GM18868 (cell line): ENCODE measurements around the gene NEDD4L.

Source experiments
- ATAC-seq: cut with Tn5 transposase; IDR thresholded peaks from one replicate; pipeline ENCODE4 v1.9.1; 2021; ENCODE audit warnings: mild to moderate bottlenecking, moderate library complexity; ENCODE audit not compliant: unreplicated experiment

Gene NEDD4L

DNA sequence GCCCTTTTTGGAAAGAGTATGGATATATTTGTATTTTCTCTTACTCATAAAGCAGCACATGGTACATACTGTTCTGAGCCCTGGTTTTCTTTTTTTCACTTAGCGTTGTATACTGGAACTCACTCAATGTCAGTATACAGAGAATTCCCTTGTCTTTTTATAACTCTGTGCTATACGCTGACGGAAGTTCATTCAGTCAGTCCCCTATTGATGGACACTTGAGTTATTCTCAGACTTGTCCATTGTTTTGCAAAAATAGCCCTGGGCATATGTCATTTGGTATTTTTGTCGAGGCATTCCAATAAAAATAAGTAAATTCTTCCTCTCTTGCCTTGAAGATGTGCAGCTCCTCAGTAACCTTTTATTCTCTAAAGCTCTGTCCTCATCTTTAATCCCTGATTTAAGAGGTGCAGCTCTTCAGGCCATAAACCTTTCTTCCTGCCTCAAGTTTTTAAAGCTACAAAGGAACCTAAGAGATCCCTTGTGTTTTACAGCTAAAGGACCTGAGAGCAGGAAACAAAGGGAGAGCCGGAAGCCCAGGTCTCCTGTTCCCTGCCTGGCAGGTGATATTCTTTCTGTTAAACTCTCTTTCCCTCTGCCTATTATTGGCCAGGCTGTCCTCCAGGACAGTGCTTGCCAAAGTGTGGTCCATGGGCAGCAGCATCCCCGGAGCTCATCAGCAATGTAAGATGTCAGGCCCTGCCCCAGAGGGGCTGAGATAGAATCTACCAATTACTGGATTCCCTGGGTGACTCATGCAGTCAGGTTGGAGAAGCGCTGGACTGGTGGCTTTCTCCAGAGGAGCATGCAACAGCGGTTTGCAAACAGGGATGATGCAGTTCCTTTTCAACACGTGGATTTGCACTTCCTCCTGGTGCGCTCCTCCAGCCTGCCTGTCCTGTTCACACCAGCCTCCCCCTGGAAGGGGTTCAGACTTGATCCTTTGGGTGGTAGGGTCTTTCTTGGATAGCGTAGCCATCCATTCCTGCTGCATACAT lies 158.0 kb downstream of the NEDD4L start:
- no peak for ATAC-seq

DNA sequence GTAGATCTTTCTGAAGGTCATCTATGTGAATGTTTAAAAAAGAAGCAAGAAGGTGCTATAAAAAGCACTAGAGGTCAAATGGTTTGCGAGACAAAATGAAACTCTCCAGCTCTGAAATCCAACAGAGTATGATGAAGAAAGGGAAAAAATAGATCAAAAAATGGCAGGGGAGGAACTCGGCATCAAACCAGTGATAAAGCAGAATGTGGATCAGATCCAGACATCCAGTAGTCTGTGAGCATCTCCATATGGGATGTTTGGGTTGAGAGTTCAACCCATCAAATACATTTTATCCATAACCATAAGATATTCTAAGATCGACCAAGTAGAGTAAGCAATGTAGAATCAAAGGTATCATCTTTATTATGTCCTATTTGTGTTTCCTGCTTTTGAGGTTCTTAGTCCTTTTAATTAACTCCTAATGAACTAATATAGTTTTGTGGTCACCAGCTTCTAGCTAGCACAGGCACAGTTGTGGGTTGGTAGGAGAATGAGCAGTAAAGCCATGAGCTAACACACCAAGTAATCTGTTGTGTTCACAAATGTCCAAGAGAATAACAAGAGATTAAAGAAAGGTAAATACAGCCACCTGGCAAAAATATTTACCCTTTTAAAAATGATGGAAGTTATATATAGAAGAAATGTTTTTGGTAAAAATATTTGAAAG lies 160.9 kb downstream of the NEDD4L start:
- no peak for ATAC-seq

DNA sequence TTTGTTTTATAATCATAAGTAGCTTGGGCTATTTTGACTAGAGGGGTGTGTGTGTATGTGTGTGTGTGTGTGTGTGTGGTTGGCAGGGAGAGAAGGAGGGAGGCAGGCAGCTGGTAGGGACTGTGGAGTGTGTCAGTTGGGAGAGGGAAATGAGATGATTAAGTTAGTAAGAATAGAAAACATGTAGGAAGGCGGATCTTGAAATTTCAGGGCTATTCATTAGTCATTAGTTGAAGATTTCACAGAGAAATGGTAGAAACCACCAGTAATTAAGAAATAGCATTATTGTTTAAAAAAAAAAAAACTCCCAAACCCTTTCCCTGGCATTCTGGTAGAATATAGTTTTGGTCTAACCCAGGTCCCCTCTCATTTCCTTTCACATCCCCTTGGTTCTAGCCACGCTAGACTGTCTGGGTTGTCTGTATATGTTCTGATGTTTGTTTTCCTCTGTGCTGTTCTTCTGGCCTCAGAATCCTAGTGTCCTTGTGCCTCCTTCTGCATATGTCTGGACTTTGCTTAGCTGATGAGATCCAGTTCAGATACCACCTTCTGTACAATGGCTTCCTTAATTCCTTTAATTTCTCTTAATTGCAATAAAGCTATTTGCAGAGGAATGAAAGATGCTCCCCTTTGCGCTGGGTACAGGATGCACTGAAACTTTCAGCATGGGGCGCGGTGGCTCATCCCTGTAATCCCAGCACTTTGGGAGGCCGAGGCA lies 161.6 kb downstream of the NEDD4L start:
- no peak for ATAC-seq

DNA sequence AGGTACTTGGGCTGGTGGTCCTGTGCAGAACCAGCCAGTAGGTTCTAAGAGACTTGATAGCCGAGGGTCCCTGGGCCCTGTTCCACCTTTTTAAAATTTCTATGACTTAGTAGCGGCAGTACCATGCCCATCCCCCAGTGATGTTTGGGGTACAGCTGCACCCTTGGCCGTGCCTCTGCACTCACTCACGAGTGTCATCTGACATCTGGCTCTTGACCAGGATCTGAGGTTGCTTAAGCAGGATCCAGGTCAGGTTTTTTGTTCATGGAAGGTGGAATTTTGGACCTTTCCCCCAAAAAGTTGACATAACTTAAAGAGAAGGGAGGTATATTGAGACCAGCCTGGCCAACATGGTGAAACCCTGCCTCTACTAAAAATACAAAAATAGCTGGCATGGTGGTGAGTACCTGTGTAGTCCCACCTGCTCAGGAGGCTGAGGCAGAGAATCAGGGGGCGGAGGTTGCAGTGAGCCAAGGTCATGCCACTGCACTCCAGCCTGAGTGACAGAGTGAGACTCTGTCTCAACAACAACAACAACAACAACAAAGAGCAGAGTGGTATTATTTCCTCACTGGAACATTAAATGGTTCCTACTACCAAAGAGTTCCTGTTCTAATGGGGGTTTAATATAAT lies 163.6 kb downstream of the NEDD4L start:
- no peak for ATAC-seq

DNA sequence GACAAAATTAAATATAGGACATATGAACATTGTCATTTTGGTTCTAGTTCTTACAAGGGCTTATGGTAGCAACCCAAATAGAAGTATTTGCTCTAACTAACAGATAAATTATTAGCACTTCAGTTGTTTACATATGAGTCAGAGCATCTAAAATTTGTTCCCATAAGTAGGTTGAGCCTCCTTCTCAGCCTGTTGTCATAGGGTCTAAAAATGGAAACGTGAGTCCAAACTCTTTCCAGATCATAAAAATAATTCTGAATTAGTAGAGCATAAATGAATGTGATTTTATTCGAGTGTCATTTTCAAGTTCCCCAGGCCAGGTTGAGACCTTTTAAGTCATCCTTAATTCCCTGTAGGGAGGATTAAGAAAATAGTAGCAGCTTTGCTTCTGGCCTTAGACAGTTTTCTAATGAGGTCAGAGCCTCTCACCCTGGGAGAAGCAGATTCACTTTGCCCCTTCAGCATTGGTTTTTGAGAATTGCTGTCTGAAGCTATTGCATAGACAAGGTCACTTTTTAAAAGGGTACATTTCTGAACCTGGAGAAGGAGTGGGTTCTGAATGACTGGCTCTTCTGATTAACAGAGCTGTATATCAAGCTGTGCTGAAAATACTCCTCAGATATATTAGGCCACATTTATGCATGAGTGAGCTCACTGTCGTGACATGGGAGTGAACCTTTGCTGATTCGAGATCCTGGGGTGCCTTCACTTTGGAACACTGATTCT lies 164.3 kb downstream of the NEDD4L start:
- no peak for ATAC-seq

DNA sequence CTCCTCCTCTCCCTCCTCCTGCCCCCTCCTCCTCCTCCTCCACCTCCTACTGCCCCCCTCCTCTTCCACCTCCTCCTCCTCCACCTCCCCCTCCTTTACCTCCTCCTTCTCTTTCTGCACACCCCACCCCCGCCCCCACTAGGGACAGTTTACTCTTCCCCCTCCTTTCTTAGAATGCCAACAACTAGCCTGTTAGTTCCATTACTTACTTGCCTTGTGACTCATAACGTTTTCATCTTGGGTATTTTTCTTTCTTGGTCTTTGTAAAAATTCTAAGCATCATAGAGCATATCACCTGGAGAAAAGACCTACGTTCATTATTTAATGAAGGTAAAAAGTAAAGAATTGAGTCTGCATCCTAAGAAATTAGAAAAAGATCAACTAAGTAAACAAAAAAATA lies 165.3 kb downstream of the NEDD4L start:
- no peak for ATAC-seq

DNA sequence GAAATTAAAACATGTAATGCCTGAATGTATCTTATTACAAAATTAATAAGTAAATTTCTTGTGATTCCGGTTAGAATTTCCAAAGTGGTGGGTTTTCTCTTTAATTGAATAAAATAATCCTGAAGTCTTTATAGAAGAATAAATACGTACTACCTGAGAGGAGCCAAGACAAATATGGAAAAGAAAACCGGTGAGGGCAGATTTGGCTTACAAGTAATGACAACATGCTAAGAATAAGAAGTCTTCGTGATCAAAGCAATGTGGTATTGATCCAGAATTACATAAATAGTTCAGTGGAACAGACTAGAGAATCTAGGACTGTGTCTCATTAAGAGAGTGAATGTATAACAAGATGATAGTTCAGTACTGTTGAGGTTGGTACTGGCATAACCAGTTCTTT lies 167.5 kb downstream of the NEDD4L start:
- no peak for ATAC-seq

DNA sequence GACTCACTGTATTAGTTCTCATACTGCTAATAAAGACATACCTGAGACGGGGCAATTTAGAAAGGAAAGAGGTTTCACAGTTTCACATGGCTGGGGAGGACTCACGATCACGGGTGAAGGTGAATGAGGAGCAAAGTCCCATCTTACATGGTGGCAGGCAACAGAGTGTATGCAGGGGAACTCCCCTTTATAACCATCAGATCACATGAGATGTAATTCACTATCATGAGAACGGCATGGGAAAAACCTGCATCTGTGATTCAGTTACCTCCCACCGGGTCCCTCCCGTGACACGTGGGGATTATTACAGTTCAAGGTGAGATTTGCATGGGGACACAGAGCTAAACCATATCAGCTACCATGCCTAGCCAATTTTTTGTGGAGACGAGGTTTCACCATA lies 168.2 kb downstream of the NEDD4L start:
- ATAC-seq: peak; percentile 64

DNA sequence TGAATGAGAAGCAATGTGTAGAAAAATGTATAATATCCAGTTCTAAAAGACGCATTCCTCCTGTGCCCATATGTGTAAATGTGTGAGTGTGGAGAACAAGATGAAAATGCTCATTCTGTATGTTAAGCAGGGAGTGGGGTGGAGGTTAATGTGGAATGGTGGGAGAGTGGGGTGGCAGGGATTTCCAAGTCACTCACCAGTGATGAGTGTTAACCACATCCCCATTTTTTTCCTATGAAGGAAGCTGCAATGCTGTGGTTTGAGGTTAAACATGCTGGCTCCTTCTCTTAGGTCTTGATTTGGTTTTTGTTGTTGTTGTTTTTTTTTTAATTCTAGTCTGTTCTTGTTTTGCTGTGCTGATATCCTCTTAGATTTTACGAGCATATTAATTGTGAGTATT lies 169.4 kb downstream of the NEDD4L start:
- no peak for ATAC-seq

DNA sequence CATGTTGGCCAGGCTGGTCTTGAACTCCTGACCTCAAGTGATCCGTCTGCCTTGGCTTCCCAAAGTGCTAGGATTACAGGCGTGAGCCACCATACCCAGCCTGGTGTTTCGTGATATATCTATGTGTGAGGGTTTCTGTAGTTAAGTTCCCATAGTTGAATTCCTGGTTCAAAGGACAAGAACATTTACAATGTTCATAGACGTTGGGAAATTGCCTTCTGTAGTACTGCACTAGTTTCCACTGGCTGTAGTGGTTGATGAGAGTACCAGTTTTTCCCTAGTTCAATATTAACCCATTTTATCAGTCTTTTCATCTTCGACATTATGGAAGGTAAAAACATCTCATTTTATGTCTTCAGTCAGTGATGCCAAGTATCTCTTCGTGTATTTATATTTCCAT lies 171.0 kb downstream of the NEDD4L start:
- no peak for ATAC-seq

DNA sequence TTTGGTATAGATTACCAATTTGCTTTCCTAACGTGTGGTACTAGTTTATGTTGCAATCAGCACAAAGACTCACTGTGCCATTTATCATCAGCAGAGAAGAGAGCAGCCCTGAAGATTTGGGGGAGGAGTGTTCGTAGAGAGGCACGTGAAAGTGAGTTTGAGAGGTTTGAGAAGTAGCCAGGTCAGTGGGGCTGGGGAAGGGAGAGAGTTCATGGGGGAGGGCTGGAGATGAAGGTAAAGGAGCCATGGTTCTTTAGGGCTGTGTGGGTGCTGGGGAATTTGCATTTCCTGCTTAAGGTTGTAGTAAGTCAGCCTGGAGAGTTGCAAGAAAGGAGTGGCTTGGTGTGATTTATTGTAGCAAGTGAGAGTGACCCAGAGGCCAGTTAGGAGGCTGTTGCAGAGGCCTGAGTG lies 172.1 kb downstream of the NEDD4L start:
- peak; percentile 38 for ATAC-seq

DNA sequence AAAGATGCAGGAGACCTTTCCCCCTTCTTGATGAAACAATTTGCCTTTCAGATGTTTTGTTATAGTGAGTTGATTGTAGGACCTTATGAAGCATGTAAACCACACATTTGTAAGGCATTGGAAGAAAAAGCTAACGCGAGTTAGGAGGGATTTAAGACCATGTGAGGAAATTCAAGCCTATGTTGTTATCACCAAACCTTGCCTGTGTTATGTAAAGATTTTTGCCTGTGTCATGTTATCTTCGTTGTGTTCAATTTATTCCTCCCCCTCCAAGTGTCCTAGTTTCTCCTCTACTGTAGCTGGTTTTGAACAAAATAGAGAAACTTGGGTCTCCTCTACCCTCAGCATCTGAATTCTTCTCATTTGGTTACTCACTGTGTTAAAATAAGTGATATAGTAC lies 173.0 kb downstream of the NEDD4L start:
- ATAC-seq: no peak

DNA sequence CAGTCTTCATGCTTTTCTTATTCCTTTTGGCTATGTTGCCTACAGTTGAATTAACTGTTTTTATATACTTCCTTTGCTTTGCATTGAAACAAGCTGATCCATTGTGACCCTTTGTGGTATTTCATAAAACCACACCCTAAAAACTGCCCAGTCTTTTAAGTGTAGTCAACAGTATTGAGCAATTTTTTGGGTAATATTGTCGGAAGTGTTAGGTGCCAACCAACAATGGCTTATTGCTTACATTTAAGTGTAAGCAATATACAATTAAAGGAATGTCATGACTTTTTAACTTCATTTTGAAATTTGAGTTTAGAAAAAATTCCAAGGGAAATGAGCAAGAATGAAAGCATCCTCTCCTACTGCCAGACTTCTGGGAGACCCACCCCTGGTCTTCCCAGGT lies 174.1 kb downstream of the NEDD4L start:
- ATAC-seq: no peak

DNA sequence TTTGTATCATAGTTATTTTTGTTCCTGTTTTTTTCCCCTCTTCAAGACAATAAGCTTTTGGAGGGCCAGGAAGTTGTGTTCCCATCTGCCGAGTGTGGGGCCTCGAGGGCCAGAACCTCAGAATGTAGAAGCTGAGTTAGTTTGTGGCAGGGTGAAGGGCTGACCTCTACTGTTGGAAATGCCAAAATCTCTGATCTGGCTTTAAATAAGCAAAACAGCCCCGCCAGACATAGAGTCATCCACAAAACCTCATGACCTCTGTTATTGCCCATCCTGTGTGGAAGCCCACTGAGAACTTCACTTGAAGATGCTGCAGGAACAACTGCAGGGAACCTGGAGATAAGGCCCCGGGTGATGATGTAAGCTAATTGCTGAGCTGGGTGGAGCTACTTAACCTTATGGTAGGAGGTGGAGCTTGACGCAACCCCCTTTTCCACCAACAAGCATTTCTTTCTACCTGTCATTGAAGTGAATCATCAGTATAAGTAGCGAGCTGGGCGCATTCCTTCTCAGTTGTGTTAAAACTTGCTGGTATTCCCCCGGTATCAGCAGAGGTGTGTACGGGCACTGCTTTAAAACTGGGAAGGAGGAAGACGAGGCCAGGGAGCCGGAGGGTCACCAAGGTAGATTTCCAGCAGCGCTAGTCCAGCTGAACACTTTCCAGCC lies 177.2 kb downstream of the NEDD4L start:
- ATAC-seq: no peak

DNA sequence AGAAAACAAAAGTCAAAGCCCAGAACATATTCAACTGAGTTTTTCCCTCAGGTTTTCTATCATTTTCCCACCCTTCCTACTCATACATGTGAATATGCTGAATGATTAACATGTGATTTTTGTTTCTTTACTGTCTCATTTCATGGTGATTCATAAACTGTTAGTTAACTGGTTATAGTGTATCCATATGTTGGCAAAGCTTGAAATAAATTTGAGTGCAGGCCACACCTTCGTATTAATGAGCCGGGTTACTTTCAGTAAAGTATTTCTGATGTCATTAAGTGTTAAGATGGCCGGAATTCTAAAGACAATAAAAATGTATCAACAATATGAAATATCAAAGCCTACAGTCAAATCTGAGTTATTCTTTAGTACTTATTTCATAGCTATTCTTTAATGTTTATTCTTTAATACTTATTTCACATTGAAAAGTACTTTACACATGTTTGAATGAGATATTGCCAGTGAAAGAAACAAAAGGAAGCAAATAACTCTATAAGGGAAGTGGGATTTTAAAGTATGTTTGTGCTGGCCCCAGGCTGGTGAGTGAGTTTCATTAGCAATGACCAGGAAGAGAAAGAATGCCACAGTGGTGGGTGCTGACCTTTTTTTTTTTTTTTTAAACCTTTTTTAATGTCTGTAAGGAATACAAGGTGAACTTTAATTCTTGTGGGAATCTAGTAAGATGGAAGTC lies 178.6 kb downstream of the NEDD4L start:
- no peak for ATAC-seq

DNA sequence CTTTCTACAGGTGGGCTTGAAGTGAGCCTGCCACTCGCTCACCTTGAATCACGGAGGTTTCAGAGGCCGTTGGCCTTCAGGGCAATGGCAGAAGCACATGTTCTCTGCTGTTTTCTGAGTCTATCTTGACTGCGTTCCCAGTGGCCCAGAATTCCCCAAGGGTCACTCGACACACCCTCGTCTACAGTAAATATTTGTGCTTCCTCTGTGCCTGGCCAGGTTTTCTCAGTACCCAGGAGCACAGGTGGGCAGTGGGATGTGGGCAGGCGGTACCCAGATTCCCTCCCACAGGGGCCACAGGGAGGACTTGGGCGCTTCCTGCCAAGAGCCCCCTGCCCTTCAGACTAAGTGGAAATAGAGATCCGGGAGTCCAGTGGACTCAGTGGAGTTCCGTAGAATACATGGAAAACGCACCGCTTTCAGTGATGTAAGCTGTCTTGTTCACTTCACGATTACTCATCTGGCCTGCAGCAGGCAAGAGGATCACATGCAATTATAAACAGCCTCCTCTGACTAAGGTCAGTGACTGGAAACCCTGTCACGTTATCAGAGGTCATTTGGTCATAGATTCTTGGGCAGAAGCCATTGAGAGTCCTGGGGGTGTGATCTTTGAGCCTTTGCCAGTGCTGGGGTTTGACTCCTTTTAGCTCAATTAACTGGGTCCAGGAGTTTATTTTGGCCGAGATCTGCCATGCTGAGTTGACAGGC lies 179.8 kb downstream of the NEDD4L start:
- no peak for ATAC-seq

DNA sequence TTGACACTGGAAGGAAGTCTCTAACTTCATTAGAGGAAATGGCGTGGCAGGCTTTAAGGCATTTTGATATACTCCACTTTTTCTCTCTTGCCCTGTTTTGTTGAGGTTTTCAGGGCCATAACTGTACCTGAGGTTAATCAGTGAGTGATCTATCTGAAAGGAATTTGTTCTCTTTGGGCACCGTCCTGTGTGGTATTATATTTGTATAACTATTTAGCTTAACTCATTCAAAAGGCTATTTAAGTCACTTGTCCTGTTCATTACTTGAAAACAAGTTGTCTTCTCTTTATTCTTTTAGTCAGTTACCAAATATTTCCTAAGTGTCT lies 180.4 kb downstream of the NEDD4L start:
- no peak for ATAC-seq

DNA sequence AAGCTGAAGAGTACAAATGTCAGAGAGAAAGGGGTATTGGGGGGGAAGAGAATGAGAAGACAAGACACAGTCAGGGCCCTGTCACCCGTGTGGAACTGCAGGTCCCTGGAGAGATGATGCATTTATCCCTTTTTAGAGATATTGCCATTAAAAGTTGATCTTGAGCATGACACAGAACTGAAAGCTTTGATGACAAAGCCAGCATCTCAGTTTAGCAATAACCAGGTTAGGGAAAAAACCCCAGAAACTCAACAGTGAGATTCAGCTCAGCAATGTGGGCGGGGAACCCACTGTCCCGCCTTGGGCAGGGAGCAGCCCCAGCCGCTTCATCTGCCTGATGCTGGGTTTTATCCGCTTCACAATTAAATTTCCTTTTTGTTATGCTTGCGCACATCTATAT lies 181.1 kb downstream of the NEDD4L start:
- peak; percentile 83 for ATAC-seq

DNA sequence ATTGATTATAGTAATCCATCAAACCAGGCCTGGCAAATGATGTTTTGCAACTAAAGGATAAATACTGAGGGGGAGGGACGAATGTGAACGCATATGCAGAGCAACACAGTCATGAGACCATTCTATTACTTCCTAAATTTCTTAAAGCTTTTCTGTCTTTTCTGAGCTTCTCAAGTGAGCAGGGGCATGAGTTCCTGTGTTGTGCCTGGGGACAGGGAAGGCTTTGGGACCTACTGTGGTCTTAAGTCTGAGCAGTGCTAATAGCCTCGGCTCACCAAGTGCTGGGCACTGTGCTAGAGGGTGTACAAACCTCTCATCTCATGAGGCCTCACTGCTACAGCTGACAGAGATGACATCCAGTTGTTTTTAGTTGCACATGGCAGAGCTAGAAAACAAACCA lies 182.4 kb downstream of the NEDD4L start:
- ATAC-seq: no peak
